HepG2 (cell line): Measurements from ENCODE around the gene DMAP1.
"Not testable (repeated sequence)": the region's sequence is repeated elsewhere in the genome, so short reads cannot be mapped to it uniquely, and the experiment has no call there.

ENCODE experiments used
- FOXP1 ChIP-seq, 2 experiments: fragments of 450-650 bp in 1 of 2; IDR thresholded peaks; 2 replicates each; pipeline ENCODE4 v1.6.1; 2017 to 2018; ENCODE audit warnings: antibody characterized with exemption in 1 of 2
- PBX3 ChIP-seq: sonication (generic); formaldehyde crosslinking; IDR thresholded peaks from 2 replicates; pipeline ENCODE4 v1.8.1; 2023; ENCODE audit warnings: missing genetic modification reagents, inconsistent platforms, borderline replicate concordance
- ZNF253 ChIP-seq: sonication (generic); formaldehyde crosslinking; IDR thresholded peaks from 2 replicates; pipeline ENCODE4 v1.8.0; 2022; ENCODE audit warnings: mild to moderate bottlenecking, missing genetic modification reagents, borderline replicate concordance
- TF ChIP-seq, protein P1 (sequence below): sonication (generic); formaldehyde crosslinking; IDR thresholded peaks from 2 replicates; pipeline ENCODE4 v1.5.0; 2020; ENCODE audit warnings: mild to moderate bottlenecking, missing genetic modification reagents, moderate library complexity

- TF ChIP-seq PBX3 (CRISPR knock-in tag); FOXP1 (IDR thresholded peaks at IDR 0.05); FOXP1 (CRISPR knock-in tag; IDR thresholded peaks at IDR 0.05); ZNF253 (CRISPR knock-in tag): not testable (repeated sequence)
- TF ChIP-seq, protein P1, sequence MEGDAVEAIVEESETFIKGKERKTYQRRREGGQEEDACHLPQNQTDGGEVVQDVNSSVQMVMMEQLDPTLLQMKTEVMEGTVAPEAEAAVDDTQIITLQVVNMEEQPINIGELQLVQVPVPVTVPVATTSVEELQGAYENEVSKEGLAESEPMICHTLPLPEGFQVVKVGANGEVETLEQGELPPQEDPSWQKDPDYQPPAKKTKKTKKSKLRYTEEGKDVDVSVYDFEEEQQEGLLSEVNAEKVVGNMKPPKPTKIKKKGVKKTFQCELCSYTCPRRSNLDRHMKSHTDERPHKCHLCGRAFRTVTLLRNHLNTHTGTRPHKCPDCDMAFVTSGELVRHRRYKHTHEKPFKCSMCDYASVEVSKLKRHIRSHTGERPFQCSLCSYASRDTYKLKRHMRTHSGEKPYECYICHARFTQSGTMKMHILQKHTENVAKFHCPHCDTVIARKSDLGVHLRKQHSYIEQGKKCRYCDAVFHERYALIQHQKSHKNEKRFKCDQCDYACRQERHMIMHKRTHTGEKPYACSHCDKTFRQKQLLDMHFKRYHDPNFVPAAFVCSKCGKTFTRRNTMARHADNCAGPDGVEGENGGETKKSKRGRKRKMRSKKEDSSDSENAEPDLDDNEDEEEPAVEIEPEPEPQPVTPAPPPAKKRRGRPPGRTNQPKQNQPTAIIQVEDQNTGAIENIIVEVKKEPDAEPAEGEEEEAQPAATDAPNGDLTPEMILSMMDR (CRISPR knock-in tag) = not testable (repeated sequence)
Observed at GRCh38 chr1:44206545-44206944, 6.7 kb upstream of the DMAP1 start.
